SK-N-SH treated with all-trans-retinoic acid at 6 μM for 48 hours (cell line): ENCODE measurements around the gene DDX24.

ENCODE experiments used
- ARNTL ChIP-seq: fragments of 450-650 bp; formaldehyde crosslinking; IDR thresholded peaks from 2 replicates; pipeline ENCODE4 v1.5.0; 2020; ENCODE audit warnings: low read depth, mild to moderate bottlenecking, moderate library complexity, borderline replicate concordance
- ESRRG ChIP-seq: fragments of 250-450 bp; sonication (Bioruptor Pico); IDR thresholded peaks from 2 replicates; pipeline ENCODE4 v1.6.1; 2021; ENCODE audit warnings: mild to moderate bottlenecking
- GLIS3 ChIP-seq: fragments of 250-450 bp; sonication (Bioruptor Pico); IDR thresholded peaks from 2 replicates; pipeline ENCODE4 v1.5.0; 2020; ENCODE audit warnings: mild to moderate bottlenecking, moderate library complexity
- ISL1 ChIP-seq: fragments of 250-450 bp; sonication (Bioruptor Pico); IDR thresholded peaks from 2 replicates; pipeline ENCODE4 v2.1.2; 2022; ENCODE audit warnings: mild to moderate bottlenecking, moderate library complexity
- SNAI2 ChIP-seq: fragments of 250-450 bp; sonication (Bioruptor Pico); IDR thresholded peaks from 2 replicates; pipeline ENCODE4 v1.5.0; 2020; ENCODE audit warnings: mild to moderate bottlenecking, moderate library complexity
- TOX ChIP-seq: fragments of 250-450 bp; sonication (Bioruptor Pico); IDR thresholded peaks from 2 replicates; pipeline ENCODE4 v1.8.0; 2021; ENCODE audit warnings: mild to moderate bottlenecking, moderate library complexity, borderline replicate concordance
- ZFP3 ChIP-seq: fragments of 250-450 bp; sonication (Bioruptor Pico); IDR thresholded peaks from 2 replicates; pipeline ENCODE4 v1.5.0; 2020; ENCODE audit warnings: mild to moderate bottlenecking, moderate library complexity
- ZFP30 ChIP-seq: fragments of 450-650 bp; formaldehyde crosslinking; IDR thresholded peaks from 2 replicates; pipeline ENCODE4 v1.5.0; 2022; ENCODE audit warnings: mild to moderate bottlenecking, moderate library complexity
- ZNF565 ChIP-seq: fragments of 450-650 bp; formaldehyde crosslinking; conservative IDR thresholded peaks from 2 replicates; pipeline ENCODE4 v1.5.0; 2020; ENCODE audit warnings: low read depth, mild to moderate bottlenecking, moderate library complexity
- TF ChIP-seq, protein P1 (sequence below): fragments of 250-450 bp; sonication (Bioruptor Pico); IDR thresholded peaks from 2 replicates; pipeline ENCODE4 v1.5.1; 2020; ENCODE audit warnings: low read depth, mild to moderate bottlenecking, moderate library complexity
- TF ChIP-seq, protein P2 (sequence below): fragments of 250-450 bp; sonication (Bioruptor Pico); IDR thresholded peaks from 2 replicates; pipeline ENCODE4 v1.8.0; 2021; ENCODE audit warnings: low read depth, mild to moderate bottlenecking, moderate library complexity, borderline replicate concordance
- TF ChIP-seq, protein P3 (sequence below): fragments of 250-450 bp; sonication (Bioruptor Pico); IDR thresholded peaks from 2 replicates; pipeline ENCODE4 v1.5.1; 2021; ENCODE audit warnings: mild to moderate bottlenecking, moderate library complexity
- TF ChIP-seq, protein P4 (sequence below): fragments of 250-450 bp; sonication (Bioruptor Pico); IDR thresholded peaks from 2 replicates; pipeline ENCODE4 v1.5.0; 2020; ENCODE audit warnings: mild to moderate bottlenecking, moderate library complexity
- TF ChIP-seq, protein P5 (sequence below): fragments of 250-450 bp; sonication (Bioruptor Pico); IDR thresholded peaks from 2 replicates; pipeline ENCODE4 v1.8.0; 2020; ENCODE audit warnings: mild to moderate bottlenecking, moderate library complexity, borderline replicate concordance

DNA sequence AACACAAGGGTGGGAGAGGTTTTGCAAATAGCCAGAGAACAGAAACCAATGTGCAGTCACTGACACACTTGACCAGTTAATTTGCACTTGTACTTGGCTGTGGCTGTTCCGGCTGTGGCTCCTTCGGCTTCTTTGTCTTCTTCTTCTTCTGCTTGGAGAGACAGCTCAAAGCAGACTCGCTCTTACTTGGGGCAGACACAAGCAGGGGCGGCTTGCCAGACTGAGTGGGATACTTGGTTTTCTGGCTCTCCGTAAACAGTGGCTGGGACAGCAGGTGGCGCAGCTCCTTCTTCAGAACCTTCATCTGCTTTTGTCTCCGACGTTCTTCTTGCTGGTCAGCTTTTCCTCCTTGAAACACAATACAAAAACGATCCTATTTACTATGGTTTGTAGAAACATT lies 29.9 kb downstream of the DDX24 start:
- TF ChIP-seq, protein P1, sequence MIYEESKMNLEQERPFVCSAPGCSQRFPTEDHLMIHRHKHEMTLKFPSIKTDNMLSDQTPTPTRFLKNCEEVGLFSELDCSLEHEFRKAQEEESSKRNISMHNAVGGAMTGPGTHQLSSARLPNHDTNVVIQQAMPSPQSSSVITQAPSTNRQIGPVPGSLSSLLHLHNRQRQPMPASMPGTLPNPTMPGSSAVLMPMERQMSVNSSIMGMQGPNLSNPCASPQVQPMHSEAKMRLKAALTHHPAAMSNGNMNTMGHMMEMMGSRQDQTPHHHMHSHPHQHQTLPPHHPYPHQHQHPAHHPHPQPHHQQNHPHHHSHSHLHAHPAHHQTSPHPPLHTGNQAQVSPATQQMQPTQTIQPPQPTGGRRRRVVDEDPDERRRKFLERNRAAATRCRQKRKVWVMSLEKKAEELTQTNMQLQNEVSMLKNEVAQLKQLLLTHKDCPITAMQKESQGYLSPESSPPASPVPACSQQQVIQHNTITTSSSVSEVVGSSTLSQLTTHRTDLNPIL (CRISPR knock-in tag), result no peak
- TF ChIP-seq ZFP3 (CRISPR knock-in tag), result no peak
- TF ChIP-seq, protein P2, sequence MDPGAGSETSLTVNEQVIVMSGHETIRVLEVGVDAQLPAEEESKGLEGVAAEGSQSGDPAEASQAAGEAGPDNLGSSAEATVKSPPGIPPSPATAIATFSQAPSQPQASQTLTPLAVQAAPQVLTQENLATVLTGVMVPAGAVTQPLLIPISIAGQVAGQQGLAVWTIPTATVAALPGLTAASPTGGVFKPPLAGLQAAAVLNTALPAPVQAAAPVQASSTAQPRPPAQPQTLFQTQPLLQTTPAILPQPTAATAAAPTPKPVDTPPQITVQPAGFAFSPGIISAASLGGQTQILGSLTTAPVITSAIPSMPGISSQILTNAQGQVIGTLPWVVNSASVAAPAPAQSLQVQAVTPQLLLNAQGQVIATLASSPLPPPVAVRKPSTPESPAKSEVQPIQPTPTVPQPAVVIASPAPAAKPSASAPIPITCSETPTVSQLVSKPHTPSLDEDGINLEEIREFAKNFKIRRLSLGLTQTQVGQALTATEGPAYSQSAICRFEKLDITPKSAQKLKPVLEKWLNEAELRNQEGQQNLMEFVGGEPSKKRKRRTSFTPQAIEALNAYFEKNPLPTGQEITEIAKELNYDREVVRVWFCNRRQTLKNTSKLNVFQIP (CRISPR knock-in tag), result no peak
- TF ChIP-seq ZFP30 (CRISPR knock-in tag), result no peak
- TF ChIP-seq ESRRG, result no peak
- TF ChIP-seq GLIS3 (CRISPR knock-in tag), result no peak
- TF ChIP-seq, protein P3, sequence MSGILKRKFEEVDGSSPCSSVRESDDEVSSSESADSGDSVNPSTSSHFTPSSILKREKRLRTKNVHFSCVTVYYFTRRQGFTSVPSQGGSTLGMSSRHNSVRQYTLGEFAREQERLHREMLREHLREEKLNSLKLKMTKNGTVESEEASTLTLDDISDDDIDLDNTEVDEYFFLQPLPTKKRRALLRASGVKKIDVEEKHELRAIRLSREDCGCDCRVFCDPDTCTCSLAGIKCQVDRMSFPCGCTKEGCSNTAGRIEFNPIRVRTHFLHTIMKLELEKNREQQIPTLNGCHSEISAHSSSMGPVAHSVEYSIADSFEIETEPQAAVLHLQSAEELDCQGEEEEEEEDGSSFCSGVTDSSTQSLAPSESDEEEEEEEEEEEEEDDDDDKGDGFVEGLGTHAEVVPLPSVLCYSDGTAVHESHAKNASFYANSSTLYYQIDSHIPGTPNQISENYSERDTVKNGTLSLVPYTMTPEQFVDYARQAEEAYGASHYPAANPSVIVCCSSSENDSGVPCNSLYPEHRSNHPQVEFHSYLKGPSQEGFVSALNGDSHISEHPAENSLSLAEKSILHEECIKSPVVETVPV (CRISPR knock-in tag), result no peak
- TF ChIP-seq, protein P4, sequence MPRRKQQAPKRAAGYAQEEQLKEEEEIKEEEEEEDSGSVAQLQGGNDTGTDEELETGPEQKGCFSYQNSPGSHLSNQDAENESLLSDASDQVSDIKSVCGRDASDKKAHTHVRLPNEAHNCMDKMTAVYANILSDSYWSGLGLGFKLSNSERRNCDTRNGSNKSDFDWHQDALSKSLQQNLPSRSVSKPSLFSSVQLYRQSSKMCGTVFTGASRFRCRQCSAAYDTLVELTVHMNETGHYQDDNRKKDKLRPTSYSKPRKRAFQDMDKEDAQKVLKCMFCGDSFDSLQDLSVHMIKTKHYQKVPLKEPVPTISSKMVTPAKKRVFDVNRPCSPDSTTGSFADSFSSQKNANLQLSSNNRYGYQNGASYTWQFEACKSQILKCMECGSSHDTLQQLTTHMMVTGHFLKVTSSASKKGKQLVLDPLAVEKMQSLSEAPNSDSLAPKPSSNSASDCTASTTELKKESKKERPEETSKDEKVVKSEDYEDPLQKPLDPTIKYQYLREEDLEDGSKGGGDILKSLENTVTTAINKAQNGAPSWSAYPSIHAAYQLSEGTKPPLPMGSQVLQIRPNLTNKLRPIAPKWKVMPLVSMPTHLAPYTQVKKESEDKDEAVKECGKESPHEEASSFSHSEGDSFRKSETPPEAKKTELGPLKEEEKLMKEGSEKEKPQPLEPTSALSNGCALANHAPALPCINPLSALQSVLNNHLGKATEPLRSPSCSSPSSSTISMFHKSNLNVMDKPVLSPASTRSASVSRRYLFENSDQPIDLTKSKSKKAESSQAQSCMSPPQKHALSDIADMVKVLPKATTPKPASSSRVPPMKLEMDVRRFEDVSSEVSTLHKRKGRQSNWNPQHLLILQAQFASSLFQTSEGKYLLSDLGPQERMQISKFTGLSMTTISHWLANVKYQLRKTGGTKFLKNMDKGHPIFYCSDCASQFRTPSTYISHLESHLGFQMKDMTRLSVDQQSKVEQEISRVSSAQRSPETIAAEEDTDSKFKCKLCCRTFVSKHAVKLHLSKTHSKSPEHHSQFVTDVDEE, result no peak
- no peak for TF ChIP-seq ZNF565
- no peak for TF ChIP-seq ISL1 (CRISPR knock-in tag)
- no peak for TF ChIP-seq SNAI2
- TF ChIP-seq TOX (CRISPR knock-in tag), result no peak
- TF ChIP-seq ARNTL (CRISPR knock-in tag), result no peak
- TF ChIP-seq, protein P5, sequence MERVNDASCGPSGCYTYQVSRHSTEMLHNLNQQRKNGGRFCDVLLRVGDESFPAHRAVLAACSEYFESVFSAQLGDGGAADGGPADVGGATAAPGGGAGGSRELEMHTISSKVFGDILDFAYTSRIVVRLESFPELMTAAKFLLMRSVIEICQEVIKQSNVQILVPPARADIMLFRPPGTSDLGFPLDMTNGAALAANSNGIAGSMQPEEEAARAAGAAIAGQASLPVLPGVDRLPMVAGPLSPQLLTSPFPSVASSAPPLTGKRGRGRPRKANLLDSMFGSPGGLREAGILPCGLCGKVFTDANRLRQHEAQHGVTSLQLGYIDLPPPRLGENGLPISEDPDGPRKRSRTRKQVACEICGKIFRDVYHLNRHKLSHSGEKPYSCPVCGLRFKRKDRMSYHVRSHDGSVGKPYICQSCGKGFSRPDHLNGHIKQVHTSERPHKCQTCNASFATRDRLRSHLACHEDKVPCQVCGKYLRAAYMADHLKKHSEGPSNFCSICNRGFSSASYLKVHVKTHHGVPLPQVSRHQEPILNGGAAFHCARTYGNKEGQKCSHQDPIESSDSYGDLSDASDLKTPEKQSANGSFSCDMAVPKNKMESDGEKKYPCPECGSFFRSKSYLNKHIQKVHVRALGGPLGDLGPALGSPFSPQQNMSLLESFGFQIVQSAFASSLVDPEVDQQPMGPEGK (CRISPR knock-in tag), result no peak
